Measurements from ENCODE around the gene TRIM10. TPM values are rescaled to one million over a fixed set of nuclear protein-coding genes. Genes with fewer than 3 reads are reported as not detected.

TRIM10 gene
- total and polyA plus RNA-seq, 2 donors (not counting 1 experiment from before 2014, with no cell fraction given), result not detected

GRCh38 chr6:30131947-30132497 lies 29.0 kb downstream of the TRIM10 start:
- peaks cover 0 to 58% (median 48%) of the 10 kb centered on the region in 4 experiments for H3K27me3 ChIP-seq (replicated peaks in 1 of 4; ENCODE audit: control extremely low read depth in 1 of 4, control insufficient read depth in 3 of 4, insufficient read depth in 4 of 4, low read length in 3 of 4)
- H2AFZ ChIP-seq (ENCODE audit: insufficient read depth, low read depth, low read length, poor library complexity, severe bottlenecking), result no peak overlapping the region
- no peaks in the 10 kb centered on the region for H4K20me1 ChIP-seq (ENCODE audit: control insufficient read depth, insufficient read depth, low read length, poor library complexity, severe bottlenecking)
- no peak overlapping the region for H3K27ac ChIP-seq (ENCODE audit: low read length in 2 of 2)
- H3K36me3 ChIP-seq (replicated peaks in 1 of 2; ENCODE audit: control extremely low read depth in 1 of 2, control insufficient read depth in 1 of 2, extremely low read depth in 1 of 2, insufficient read depth in 2 of 2, low read length in 1 of 2), result no peaks in the 10 kb centered on the region
- DNase-seq, result no peak
- peaks cover 13 to 18% of the 10 kb centered on the region in 2 donors for H3K4me1 ChIP-seq (ENCODE audit: control insufficient read depth in 2 of 2, insufficient read depth in 2 of 2, low read length in 2 of 2)
- Mint-ChIP-seq H3K4me3 (no peak overlapping the region), H3K4me1 (peaks cover 12% of the 10 kb centered on the region), H3K27me3 (peaks cover 61% of the 10 kb centered on the region), H3K27ac (no peak overlapping the region), H3K9me3 (ENCODE audit: insufficient read depth) (no peaks in the 10 kb centered on the region)
- no peaks in the 10 kb centered on the region for H3K79me2 ChIP-seq (ENCODE audit: control insufficient read depth, insufficient read depth, low read length)
- no peak overlapping the region for H3K4me2 ChIP-seq (replicated peaks; ENCODE audit: low read depth, low read length, poor library complexity, severe bottlenecking)
- ChIA-PET CTCF (interaction anchor here (0.6 to 6.7 kb wide), 18 partner anchors 9 to 394 kb away, joined by 3 to 194 read pairs (median 6); partner anchors contain the start of gene POLR1H), POLR2A (interaction anchor here (0.8 kb wide), 1 partner anchor 29 kb away, joined by 3 read pairs; no protein-coding TSS in a partner anchor)
- peaks cover 0 to 6% (median 0%) of the 10 kb centered on the region in 3 donors for H3K9me3 ChIP-seq (ENCODE audit: control extremely low read depth in 1 of 3, control insufficient read depth in 2 of 3, insufficient read depth in 1 of 3, low read length in 2 of 3)
- H3K4me3 ChIP-seq (ENCODE audit: control extremely low read depth in 1 of 5, extremely low read depth in 1 of 5, insufficient read depth in 1 of 5, low read depth in 2 of 5, low read length in 4 of 5), result no peak overlapping the region
- intact Hi-C loops (cut with micrococcal nuclease), result loop anchor here (1.0 to 10.0 kb wide), 3 partner anchors 29 to 284 kb away; no protein-coding TSS in a partner anchor
- no peak for ATAC-seq (ENCODE audit: low read depth)
- no peak overlapping the region for H3K9ac ChIP-seq (ENCODE audit: low read length)
- WGBS (ENCODE audit: insufficient coverage), result no CpG with 5 or more reads among the region's 2 CpGs
- TF ChIP-seq CTCF (IDR thresholded peaks at IDR 0.05) (no peak), EZH2 (IDR thresholded peaks at IDR 0.05; ENCODE audit: borderline replicate concordance, insufficient read depth, low read depth, low read length, poor library complexity, severe bottlenecking) (no peak)

Data from B cell (primary cell).